DOHH2 (cell line): ENCODE data around the gene MFN2.

ENCODE experiments used
- H3F3A ChIP-seq: fragments of 200-600 bp; sonication (generic), shearing (Covaris generic); 2 replicates; pipeline ENCODE4 v1.6.0; 2016; ENCODE audit warnings: antibody characterized with exemption, mild to moderate bottlenecking; ENCODE audit not compliant: control insufficient read depth, insufficient read depth
- H3K27ac ChIP-seq: fragments of 200-600 bp; sonication (generic); 2 replicates; pipeline ENCODE4 v1.5.1; 2014; ENCODE audit warnings: low read depth, mild to moderate bottlenecking, low read length, moderate library complexity
- H3K27me3 ChIP-seq: fragments of 200-600 bp; sonication (generic); 2 replicates; pipeline ENCODE4 v1.6.1; 2014; ENCODE audit warnings: mild to moderate bottlenecking, low read length, mixed read lengths; ENCODE audit not compliant: control insufficient read depth
- H3K36me3 ChIP-seq: fragments of 200-600 bp; sonication (generic); 2 replicates; pipeline ENCODE4 v1.6.1; 2014; ENCODE audit warnings: mild to moderate bottlenecking, low read length, moderate library complexity, mixed read lengths; ENCODE audit not compliant: control insufficient read depth
- H3K4me1 ChIP-seq: fragments of 200-600 bp; sonication (generic); 2 replicates; pipeline ENCODE4 v1.6.1; 2014; ENCODE audit warnings: mild to moderate bottlenecking, low read length, mixed read lengths; ENCODE audit not compliant: control insufficient read depth
- H3K4me2 ChIP-seq: fragments of 200-600 bp; sonication (generic); 2 replicates; pipeline ENCODE4 v1.6.0; 2014; ENCODE audit warnings: mild to moderate bottlenecking, low read length, moderate library complexity
- H3K4me3 ChIP-seq: fragments of 200-600 bp; sonication (generic); 2 replicates; pipeline ENCODE4 v1.5.1; 2014; ENCODE audit warnings: mild to moderate bottlenecking, low read length, mixed read lengths
- H3K79me2 ChIP-seq: fragments of 200-600 bp; sonication (generic); 2 replicates; pipeline ENCODE4 v1.6.1; 2014; ENCODE audit warnings: mild to moderate bottlenecking, low read length, mixed read lengths; ENCODE audit not compliant: control insufficient read depth
- H3K9me2 ChIP-seq: fragments of 200-600 bp; sonication (generic); replicated peaks from 2 replicates; pipeline ENCODE4 v1.6.1; 2014; ENCODE audit warnings: mild to moderate bottlenecking, low read length, mixed read lengths; ENCODE audit not compliant: control insufficient read depth
- H3K9me3 ChIP-seq: fragments of 200-600 bp; sonication (generic); 2 replicates; pipeline ENCODE4 v1.6.1; 2014; ENCODE audit warnings: antibody characterized with exemption, low read length, mixed read lengths; ENCODE audit not compliant: control insufficient read depth, insufficient read depth
- H4K20me1 ChIP-seq: fragments of 200-600 bp; sonication (generic); 2 replicates; pipeline ENCODE4 v1.6.0; 2014; ENCODE audit warnings: low read depth, mild to moderate bottlenecking, antibody characterized with exemption, low read length, moderate library complexity; ENCODE audit not compliant: control insufficient read depth, insufficient read depth
- EZH2phosphoT487 ChIP-seq: fragments of 200-600 bp; sonication (generic); IDR thresholded peaks from 2 replicates; pipeline ENCODE4 v1.6.1; 2017; ENCODE audit warnings: borderline replicate concordance, mild to moderate bottlenecking, antibody characterized with exemption, low read length, moderate library complexity, mixed read lengths
- TF ChIP-seq, protein P1 (sequence below): fragments of 200-600 bp; sonication (generic); IDR thresholded peaks from one replicate; pipeline ENCODE4 v1.5.1; 2014; ENCODE audit warnings: antibody characterized with exemption, mild to moderate bottlenecking, low read depth, low read length; ENCODE audit not compliant: poor library complexity, severe bottlenecking

Gene MFN2

DNA sequence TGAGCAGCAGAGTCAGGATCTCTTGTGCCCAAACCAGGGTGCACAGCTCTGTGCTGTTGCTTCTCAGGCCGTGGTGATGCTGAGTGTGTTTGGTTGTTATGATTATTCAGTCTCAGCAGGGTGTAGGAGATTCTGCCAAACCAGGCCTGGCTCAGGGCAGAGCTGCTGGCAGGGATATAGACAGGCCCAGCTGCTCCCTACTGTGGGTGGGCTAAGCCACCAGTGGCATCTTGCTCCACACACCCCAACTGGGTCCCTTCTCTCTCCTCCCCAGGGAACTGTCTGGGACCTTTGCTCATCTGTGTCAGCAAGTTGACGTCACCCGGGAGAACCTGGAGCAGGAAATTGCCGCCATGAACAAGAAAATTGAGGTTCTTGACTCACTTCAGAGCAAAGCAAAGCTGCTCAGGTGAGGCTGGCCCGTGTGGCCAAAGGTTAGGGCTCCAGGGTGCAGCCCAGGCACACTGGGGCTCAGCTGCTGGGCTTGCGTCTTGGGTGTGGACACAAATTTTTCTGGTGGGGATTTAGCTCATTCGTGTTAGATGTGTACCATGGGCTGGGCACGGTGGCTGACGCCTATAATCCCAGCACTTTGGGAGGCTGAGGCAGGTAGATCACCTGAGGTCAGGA is 29.2 kb downstream of the MFN2 start:
- no peak overlapping the region for H3K4me3 ChIP-seq
- H3F3A ChIP-seq, result peaks cover 7% of the 10 kb centered on the region
- no peaks in the 10 kb centered on the region for H3K9me3 ChIP-seq
- H4K20me1 ChIP-seq, result no peaks in the 10 kb centered on the region
- no peak overlapping the region for H3K4me2 ChIP-seq
- H3K9me2 ChIP-seq, result no peaks in the 10 kb centered on the region
- H3K79me2 ChIP-seq, result no peaks in the 10 kb centered on the region
- peaks cover 67% of the 10 kb centered on the region for H3K36me3 ChIP-seq
- no peak overlapping the region for H3K27ac ChIP-seq
- TF ChIP-seq EZH2phosphoT487, result no peak
- TF ChIP-seq, protein P1, sequence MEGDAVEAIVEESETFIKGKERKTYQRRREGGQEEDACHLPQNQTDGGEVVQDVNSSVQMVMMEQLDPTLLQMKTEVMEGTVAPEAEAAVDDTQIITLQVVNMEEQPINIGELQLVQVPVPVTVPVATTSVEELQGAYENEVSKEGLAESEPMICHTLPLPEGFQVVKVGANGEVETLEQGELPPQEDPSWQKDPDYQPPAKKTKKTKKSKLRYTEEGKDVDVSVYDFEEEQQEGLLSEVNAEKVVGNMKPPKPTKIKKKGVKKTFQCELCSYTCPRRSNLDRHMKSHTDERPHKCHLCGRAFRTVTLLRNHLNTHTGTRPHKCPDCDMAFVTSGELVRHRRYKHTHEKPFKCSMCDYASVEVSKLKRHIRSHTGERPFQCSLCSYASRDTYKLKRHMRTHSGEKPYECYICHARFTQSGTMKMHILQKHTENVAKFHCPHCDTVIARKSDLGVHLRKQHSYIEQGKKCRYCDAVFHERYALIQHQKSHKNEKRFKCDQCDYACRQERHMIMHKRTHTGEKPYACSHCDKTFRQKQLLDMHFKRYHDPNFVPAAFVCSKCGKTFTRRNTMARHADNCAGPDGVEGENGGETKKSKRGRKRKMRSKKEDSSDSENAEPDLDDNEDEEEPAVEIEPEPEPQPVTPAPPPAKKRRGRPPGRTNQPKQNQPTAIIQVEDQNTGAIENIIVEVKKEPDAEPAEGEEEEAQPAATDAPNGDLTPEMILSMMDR, result no peak
- peaks cover 7% of the 10 kb centered on the region for H3K4me1 ChIP-seq
- no peaks in the 10 kb centered on the region for H3K27me3 ChIP-seq

DNA sequence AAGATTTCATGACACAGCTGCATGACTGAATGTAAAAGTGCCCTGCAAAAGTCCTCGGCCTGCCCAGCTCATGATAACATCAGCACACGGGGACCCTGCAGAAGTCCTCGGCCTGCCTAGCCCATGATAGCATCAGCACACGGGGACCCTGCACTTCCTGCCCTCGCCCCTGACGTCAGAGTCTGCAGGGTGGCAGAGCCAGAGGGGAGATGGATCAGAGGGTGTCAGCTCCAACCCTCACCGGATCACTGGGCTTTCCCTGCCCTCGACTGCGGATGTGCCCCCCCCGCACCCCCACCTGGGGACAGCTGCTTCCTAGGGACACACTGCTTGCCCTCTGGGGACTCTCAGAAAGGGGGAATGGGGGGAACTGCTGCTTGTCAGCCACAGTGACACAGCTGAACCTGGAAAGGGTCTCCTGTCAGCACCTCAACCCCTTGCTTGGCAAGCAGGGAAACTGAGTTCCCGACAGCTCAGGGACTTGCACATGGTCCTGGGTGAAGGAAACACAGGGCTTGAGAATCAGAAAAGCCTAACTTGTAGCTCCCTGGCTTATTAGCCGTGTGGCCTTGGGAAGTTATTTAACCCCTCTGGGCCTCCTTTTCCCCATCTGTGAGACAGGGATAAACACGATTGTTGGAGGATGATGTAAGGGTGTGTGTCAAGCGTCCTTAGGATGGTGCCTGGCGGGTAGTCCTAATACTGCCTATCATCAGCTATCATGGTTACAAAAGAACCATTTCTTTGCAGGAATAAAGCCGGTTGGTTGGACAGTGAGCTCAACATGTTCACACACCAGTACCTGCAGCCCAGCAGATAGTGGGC is 30.7 kb downstream of the MFN2 start:
- Histone ChIP-seq H3K9me2 (no peaks in the 10 kb centered on the region), H3K27ac (no peak overlapping the region), H3K9me3 (no peaks in the 10 kb centered on the region), H3K79me2 (no peaks in the 10 kb centered on the region), H3K36me3 (peaks cover 52% of the 10 kb centered on the region), H3K4me3 (no peak overlapping the region), H4K20me1 (no peaks in the 10 kb centered on the region), H3K4me2 (no peak overlapping the region), H3K27me3 (no peaks in the 10 kb centered on the region), H3K4me1 (peaks cover 4% of the 10 kb centered on the region), H3F3A (peaks cover 11% of the 10 kb centered on the region)
- TF ChIP-seq, protein P1, result no peak
- TF ChIP-seq EZH2phosphoT487, result no peak

DNA sequence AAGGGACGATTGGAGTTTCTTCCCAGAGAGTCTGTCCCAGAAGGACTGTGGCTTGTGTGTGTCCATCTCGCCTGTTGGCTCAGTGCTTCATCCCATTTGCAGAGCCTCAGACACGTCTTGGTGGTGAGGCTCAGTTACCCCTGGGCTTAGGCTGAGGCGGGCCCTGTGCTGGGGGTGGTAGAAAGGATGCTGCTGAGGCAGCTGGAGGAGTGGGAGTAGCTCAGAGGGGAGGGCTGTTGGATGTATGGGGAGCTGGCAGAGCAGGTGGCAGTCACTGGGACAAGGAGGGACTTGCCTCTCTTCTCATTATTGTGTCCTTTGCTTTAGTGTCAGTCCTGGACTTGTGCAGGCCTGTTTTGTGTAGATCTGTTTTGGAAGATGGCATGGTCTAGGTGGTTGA is 31.8 kb downstream of the MFN2 start:
- Histone ChIP-seq H3K79me2 (no peaks in the 10 kb centered on the region), H3F3A (peaks cover 11% of the 10 kb centered on the region), H3K4me1 (peaks cover 4% of the 10 kb centered on the region), H3K27me3 (no peaks in the 10 kb centered on the region), H3K9me2 (no peaks in the 10 kb centered on the region), H4K20me1 (no peaks in the 10 kb centered on the region), H3K27ac (no peak overlapping the region), H3K4me3 (no peak overlapping the region), H3K4me2 (no peak overlapping the region), H3K36me3 (peaks cover 42% of the 10 kb centered on the region), H3K9me3 (no peaks in the 10 kb centered on the region)
- TF ChIP-seq, protein P1, result no peak
- TF ChIP-seq EZH2phosphoT487, result no peak
